Kidney (tissue), 14 donors: ENCODE results near the gene NPAS1. TPM values are rescaled to one million over a fixed set of nuclear protein-coding genes. Genes with fewer than 3 reads are reported as not detected.
A peak's percentile ranks its signal among the peaks of the same experiment; 100 is the strongest.

Experiments used
- DNase-seq, 5 donors: peaks; one replicate each; pipeline ENCODE4 v3.0.0-alpha.2; 2013 to 2020
- FAIRE-seq: peaks from 2 replicates; lab custom pipeline; 2012; peaks lifted over from hg19 to GRCh38; lab: Jason Lieb, UNC
- H3K27ac ChIP-seq, 2 donors: one replicate each; pipeline ENCODE4 v1.7.0; 2013; ENCODE audit warnings: low read depth in 2 of 2, low read length in 2 of 2, inconsistent platforms in 1 of 2
- H3K27me3 ChIP-seq: one replicate; pipeline ENCODE4 v1.7.1; 2013; ENCODE audit warnings: low read length, inconsistent platforms; ENCODE audit not compliant: control insufficient read depth, insufficient read depth
- H3K36me3 ChIP-seq, 3 donors: one replicate each; pipeline versions ENCODE4 v1.7.0 to v1.7.1; 2013; ENCODE audit warnings: low read length in 3 of 3, control low read depth in 1 of 3, inconsistent platforms in 1 of 3; ENCODE audit not compliant: insufficient read depth in 3 of 3, control insufficient read depth in 2 of 3
- H3K4me1 ChIP-seq, 3 donors: one replicate each; pipeline versions ENCODE4 v1.7.0 to v1.7.1; 2013; ENCODE audit warnings: low read length in 3 of 3, inconsistent platforms in 1 of 3, low read depth in 1 of 3; ENCODE audit not compliant: control insufficient read depth in 2 of 3, insufficient read depth in 2 of 3
- H3K4me3 ChIP-seq, 3 donors: one replicate each; pipeline versions ENCODE4 v1.7.0 to v1.8.1; 2013; ENCODE audit warnings: low read length in 3 of 3, control low read depth in 1 of 3, inconsistent platforms in 1 of 3
- H3K9ac ChIP-seq, 3 donors: one replicate each; pipeline versions ENCODE4 v1.7.0 to v1.7.1; 2013; ENCODE audit warnings: low read length in 3 of 3, control low read depth in 1 of 3, inconsistent platforms in 1 of 3
- H3K9me3 ChIP-seq, 3 donors: one replicate each; pipeline versions ENCODE4 v1.7.0 to v1.7.1; 2013; ENCODE audit warnings: low read length in 3 of 3, control low read depth in 1 of 3, inconsistent platforms in 1 of 3; ENCODE audit not compliant: control insufficient read depth in 2 of 3, insufficient read depth in 1 of 3
- intact Hi-C: fragments of 100-400 bp; cut with DNase I; formaldehyde crosslinking; loops from one replicate; pipeline ENCODE4 v1.11.1; 2022
- polyA plus RNA-seq: library from polyadenylated mRNA; stranded (reverse); fragments of 350-450 nt; fragmentation: Illumina TruSeq; extraction: RNeasy Lipid Tissue Mini Kit (QIAGEN cat#74804); gene quantifications from one replicate; pipeline ENCODE4 v1.2.3, GENCODE V29; 2014; ENCODE audit warnings: low read depth, low replicate concordance; ENCODE audit not compliant: insufficient read depth
- total RNA-seq: library from RNA; stranded (reverse); fragmentation: NEBNext Ultra II Directional; extraction: Animal tissue kit (Norgen Biotek cat#: 25700); gene quantifications from one replicate; pipeline ENCODE4 v1.2.1, GENCODE V29; 2021
- TF ChIP-seq, protein P1 (sequence below): IDR thresholded peaks from 3 replicates; pipeline ENCODE4 v1.5.1; 2012; ENCODE audit warnings: mild to moderate bottlenecking, moderate library complexity, borderline replicate concordance; ENCODE audit not compliant: insufficient read depth; ENCODE audit errors: extremely low read depth
- donor health status: control.
- donor health status: control.
- donor health status: control.
- donor health status: control.
- donor health status: control.
- donor health status: DM: yes; HTN: yes; CAD: no.
- donor health status: Normal renal cell carcinoma (clear cell type).

NPAS1 gene
- total and polyA plus RNA-seq, 2 donors from 2014 or later: 0.38 to 1.7 TPM

GRCh38 chr19:46988614-46989230, 30.9 kb upstream of the NPAS1 start:
- H3K27me3 ChIP-seq: no peaks in the 10 kb centered on the region
- intact Hi-C loops: loop anchor here (5.0 kb wide), 1 partner anchor 126 kb away; the partner anchor contains the start of gene ARHGAP35

GRCh38 chr19:46990991-46991676, 28.5 kb upstream of the NPAS1 start:
- peaks cover 2 to 47% (median 9%) of the 10 kb centered on the region in 3 donors for H3K36me3 ChIP-seq
- DNase-seq: peak; percentile 84 to 95 (median 88)
- peaks cover 0 to 18% (median 15%) of the 10 kb centered on the region in 3 donors for H3K4me1 ChIP-seq
- peak; percentile 54 for FAIRE-seq
- peak overlapping the region in 1 of 3 donors; percentile 31 for H3K9ac ChIP-seq
- H3K27me3 ChIP-seq: no peaks in the 10 kb centered on the region
- peak overlapping the region; percentile 34 to 68 for H3K27ac ChIP-seq
- intact Hi-C loops: no loop called here
- no peaks in the 10 kb centered on the region for H3K9me3 ChIP-seq
- no peak overlapping the region for H3K4me3 ChIP-seq
- TF ChIP-seq, protein P1, sequence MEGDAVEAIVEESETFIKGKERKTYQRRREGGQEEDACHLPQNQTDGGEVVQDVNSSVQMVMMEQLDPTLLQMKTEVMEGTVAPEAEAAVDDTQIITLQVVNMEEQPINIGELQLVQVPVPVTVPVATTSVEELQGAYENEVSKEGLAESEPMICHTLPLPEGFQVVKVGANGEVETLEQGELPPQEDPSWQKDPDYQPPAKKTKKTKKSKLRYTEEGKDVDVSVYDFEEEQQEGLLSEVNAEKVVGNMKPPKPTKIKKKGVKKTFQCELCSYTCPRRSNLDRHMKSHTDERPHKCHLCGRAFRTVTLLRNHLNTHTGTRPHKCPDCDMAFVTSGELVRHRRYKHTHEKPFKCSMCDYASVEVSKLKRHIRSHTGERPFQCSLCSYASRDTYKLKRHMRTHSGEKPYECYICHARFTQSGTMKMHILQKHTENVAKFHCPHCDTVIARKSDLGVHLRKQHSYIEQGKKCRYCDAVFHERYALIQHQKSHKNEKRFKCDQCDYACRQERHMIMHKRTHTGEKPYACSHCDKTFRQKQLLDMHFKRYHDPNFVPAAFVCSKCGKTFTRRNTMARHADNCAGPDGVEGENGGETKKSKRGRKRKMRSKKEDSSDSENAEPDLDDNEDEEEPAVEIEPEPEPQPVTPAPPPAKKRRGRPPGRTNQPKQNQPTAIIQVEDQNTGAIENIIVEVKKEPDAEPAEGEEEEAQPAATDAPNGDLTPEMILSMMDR: peak; percentile 90

More at GRCh38 chr19:46988614-46989230, 30.9 kb upstream of the NPAS1 start:
- Histone ChIP-seq H3K36me3 (peaks cover 2 to 43% (median 9%) of the 10 kb centered on the region in 3 donors), H3K9ac (no peak overlapping the region), H3K4me3 (no peak overlapping the region), H3K4me1 (peaks cover 0 to 37% (median 33%) of the 10 kb centered on the region in 3 donors), H3K27ac (no peak overlapping the region), H3K9me3 (no peaks in the 10 kb centered on the region)
- DNase-seq (no peak), FAIRE-seq (no peak)
- TF ChIP-seq, protein P1: no peak

GRCh38 chr19:46992699-46993535, 26.7 kb upstream of the NPAS1 start:
- intact Hi-C loops: no loop called here
- Histone ChIP-seq H3K9ac (peak overlapping the region in 1 of 3 donors; percentile 35), H3K27ac (peak overlapping the region; percentile 62 to 65), H3K27me3 (no peaks in the 10 kb centered on the region), H3K4me1 (peaks cover 0 to 18% (median 15%) of the 10 kb centered on the region in 3 donors), H3K9me3 (no peaks in the 10 kb centered on the region), H3K36me3 (peaks cover 2 to 45% (median 9%) of the 10 kb centered on the region in 3 donors), H3K4me3 (no peak overlapping the region)
- FAIRE-seq (no peak), DNase-seq (no peak)
- TF ChIP-seq, protein P1: no peak
